Measurements from ENCODE around the gene CCL26. TPM values are rescaled to one million over a fixed set of nuclear protein-coding genes. Genes with fewer than 3 reads are reported as not detected.

Gene CCL26
- total and polyA plus RNA-seq, 9 of the 15 experiments (the other 6 are each of a cell fraction or from before 2014, with no cell fraction given): 2.3 to 26.8 (median 8.4) TPM

DNA sequence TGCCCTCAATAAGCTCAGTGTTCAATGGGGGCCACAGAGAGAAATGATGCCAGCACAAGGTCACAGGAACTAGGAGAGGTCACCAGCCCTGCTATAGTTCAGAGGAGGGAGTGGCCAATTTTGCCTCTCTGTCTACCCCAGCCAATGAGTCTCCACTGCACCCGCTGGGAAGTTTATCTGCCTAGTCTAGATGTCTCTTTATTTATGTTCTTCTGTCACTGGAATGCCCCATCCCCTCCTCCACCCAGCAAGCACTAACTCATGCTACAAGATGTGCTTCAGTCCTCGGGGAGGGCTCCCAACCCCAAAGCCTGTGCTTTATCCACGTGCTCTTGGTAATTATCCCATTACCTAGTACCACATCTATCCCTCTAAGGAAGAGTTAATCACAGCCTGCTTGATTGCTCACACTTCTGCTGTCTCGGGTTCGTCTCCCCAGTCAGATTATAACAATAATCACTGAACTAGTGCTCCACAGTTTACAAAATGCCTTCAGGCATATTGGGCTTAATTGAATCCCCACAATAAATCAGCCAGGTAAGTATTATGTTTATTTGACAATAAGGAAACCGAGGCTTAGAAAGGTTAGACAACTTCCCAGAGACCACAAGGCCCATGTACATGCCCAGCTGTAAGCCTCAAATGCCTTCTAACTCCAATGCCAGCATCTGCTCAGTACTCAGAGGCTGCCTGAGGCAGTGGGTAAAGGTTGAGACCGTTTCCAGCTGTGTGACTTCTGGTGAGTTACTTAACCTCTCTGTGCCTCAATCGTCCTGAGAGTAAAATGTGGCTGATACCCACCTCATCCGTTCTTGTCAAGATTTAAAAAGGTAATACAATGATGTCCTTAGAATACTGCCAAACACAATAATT lies 37.2 kb downstream of the CCL26 start (continued):
- TF ChIP-seq, protein P1, sequence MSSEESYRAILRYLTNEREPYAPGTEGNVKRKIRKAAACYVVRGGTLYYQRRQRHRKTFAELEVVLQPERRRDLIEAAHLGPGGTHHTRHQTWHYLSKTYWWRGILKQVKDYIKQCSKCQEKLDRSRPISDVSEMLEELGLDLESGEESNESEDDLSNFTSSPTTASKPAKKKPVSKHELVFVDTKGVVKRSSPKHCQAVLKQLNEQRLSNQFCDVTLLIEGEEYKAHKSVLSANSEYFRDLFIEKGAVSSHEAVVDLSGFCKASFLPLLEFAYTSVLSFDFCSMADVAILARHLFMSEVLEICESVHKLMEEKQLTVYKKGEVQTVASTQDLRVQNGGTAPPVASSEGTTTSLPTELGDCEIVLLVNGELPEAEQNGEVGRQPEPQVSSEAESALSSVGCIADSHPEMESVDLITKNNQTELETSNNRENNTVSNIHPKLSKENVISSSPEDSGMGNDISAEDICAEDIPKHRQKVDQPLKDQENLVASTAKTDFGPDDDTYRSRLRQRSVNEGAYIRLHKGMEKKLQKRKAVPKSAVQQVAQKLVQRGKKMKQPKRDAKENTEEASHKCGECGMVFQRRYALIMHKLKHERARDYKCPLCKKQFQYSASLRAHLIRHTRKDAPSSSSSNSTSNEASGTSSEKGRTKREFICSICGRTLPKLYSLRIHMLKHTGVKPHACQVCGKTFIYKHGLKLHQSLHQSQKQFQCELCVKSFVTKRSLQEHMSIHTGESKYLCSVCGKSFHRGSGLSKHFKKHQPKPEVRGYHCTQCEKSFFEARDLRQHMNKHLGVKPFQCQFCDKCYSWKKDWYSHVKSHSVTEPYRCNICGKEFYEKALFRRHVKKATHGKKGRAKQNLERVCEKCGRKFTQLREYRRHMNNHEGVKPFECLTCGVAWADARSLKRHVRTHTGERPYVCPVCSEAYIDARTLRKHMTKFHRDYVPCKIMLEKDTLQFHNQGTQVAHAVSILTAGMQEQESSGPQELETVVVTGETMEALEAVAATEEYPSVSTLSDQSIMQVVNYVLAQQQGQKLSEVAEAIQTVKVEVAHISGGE (CRISPR knock-in tag; IDR thresholded peaks at IDR 0.05): peak in 1 of 3 experiments; percentile 42; a peak in 2 of 6 replicates
- peak; percentile 95 for TF ChIP-seq ADNP (tag; IDR thresholded peaks at IDR 0.05)
- TF ChIP-seq BHLHE40 (IDR thresholded peaks at IDR 0.05; ENCODE audit: low read length): peak; percentile 86
- TF ChIP-seq SMARCC2 (IDR thresholded peaks at IDR 0.05; ENCODE audit: low read depth): peak; percentile 17; the same call in 1 of the 2 replicates
- TF ChIP-seq CHD1 (IDR thresholded peaks at IDR 0.05; ENCODE audit: low read length): no peak
- TF ChIP-seq, protein P2, sequence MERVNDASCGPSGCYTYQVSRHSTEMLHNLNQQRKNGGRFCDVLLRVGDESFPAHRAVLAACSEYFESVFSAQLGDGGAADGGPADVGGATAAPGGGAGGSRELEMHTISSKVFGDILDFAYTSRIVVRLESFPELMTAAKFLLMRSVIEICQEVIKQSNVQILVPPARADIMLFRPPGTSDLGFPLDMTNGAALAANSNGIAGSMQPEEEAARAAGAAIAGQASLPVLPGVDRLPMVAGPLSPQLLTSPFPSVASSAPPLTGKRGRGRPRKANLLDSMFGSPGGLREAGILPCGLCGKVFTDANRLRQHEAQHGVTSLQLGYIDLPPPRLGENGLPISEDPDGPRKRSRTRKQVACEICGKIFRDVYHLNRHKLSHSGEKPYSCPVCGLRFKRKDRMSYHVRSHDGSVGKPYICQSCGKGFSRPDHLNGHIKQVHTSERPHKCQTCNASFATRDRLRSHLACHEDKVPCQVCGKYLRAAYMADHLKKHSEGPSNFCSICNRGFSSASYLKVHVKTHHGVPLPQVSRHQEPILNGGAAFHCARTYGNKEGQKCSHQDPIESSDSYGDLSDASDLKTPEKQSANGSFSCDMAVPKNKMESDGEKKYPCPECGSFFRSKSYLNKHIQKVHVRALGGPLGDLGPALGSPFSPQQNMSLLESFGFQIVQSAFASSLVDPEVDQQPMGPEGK (CRISPR knock-in tag; IDR thresholded peaks at IDR 0.05; ENCODE audit: borderline replicate concordance): no peak
- TF ChIP-seq SMAD4 (CRISPR knock-in tag; conservative IDR thresholded peaks at IDR 0.05): 0 out of 2 replicates have a peak, but pooled peaks have one; percentile 36
- TF ChIP-seq, protein P3, sequence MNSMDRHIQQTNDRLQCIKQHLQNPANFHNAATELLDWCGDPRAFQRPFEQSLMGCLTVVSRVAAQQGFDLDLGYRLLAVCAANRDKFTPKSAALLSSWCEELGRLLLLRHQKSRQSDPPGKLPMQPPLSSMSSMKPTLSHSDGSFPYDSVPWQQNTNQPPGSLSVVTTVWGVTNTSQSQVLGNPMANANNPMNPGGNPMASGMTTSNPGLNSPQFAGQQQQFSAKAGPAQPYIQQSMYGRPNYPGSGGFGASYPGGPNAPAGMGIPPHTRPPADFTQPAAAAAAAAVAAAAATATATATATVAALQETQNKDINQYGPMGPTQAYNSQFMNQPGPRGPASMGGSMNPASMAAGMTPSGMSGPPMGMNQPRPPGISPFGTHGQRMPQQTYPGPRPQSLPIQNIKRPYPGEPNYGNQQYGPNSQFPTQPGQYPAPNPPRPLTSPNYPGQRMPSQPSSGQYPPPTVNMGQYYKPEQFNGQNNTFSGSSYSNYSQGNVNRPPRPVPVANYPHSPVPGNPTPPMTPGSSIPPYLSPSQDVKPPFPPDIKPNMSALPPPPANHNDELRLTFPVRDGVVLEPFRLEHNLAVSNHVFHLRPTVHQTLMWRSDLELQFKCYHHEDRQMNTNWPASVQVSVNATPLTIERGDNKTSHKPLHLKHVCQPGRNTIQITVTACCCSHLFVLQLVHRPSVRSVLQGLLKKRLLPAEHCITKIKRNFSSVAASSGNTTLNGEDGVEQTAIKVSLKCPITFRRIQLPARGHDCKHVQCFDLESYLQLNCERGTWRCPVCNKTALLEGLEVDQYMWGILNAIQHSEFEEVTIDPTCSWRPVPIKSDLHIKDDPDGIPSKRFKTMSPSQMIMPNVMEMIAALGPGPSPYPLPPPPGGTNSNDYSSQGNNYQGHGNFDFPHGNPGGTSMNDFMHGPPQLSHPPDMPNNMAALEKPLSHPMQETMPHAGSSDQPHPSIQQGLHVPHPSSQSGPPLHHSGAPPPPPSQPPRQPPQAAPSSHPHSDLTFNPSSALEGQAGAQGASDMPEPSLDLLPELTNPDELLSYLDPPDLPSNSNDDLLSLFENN (IDR thresholded peaks at IDR 0.05; ENCODE audit: low read depth in 2 of 2, low read length in 2 of 2): 0 out of 4 replicates have a peak, but pooled peaks of 1 of the 2 experiments have one; percentile 43
- 0 out of 2 replicates have a peak, but pooled peaks have one; percentile 54 for TF ChIP-seq TEAD2 (tag; IDR thresholded peaks at IDR 0.05)
- TF ChIP-seq TRIM24 (IDR thresholded peaks at IDR 0.05): peak in 1 of 2 experiments; percentile 63; a peak in 2 of 4 replicates
- TF ChIP-seq KDM4B (IDR thresholded peaks at IDR 0.05; ENCODE audit: borderline replicate concordance in 2 of 2, low read depth in 1 of 2): 0 out of 4 replicates have a peak, but pooled peaks of 1 of the 2 experiments have one; percentile 32
- TF ChIP-seq L3MBTL2 (IDR thresholded peaks at IDR 0.05): peak; percentile 90
- TF ChIP-seq EP400 (IDR thresholded peaks at IDR 0.05): peak; percentile 80
- TF ChIP-seq MBD2 (IDR thresholded peaks at IDR 0.05; ENCODE audit: borderline replicate concordance, low read depth): peak; percentile 29; the same call in 1 of the 2 replicates
- TF ChIP-seq DNMT1 (IDR thresholded peaks at IDR 0.05): no peak
- TF ChIP-seq ZNF766 (CRISPR knock-in tag; conservative IDR thresholded peaks at IDR 0.05): peak; percentile 59; the same call in 1 of the 2 replicates
